IPS-20b (cell line): ENCODE measurements around the gene SENP2.
"Not testable (repeated sequence)": the region's sequence is repeated elsewhere in the genome, so short reads cannot be mapped to it uniquely, and the experiment has no call there.

Experiments
- H3K27ac ChIP-seq: one replicate; pipeline ENCODE4 v1.5.1; 2013; ENCODE audit warnings: low read length
- H3K27me3 ChIP-seq: 2 replicates; pipeline ENCODE4 v1.6.1; 2013; ENCODE audit warnings: mild to moderate bottlenecking, low read length, inconsistent platforms; ENCODE audit not compliant: insufficient read depth
- H3K36me3 ChIP-seq: 2 replicates; pipeline ENCODE4 v1.6.1; 2013; ENCODE audit warnings: low read depth, mild to moderate bottlenecking, inconsistent platforms, low read length, moderate library complexity; ENCODE audit not compliant: insufficient read depth
- H3K4me1 ChIP-seq: 2 replicates; pipeline ENCODE4 v1.6.1; 2013; ENCODE audit warnings: mild to moderate bottlenecking, control low read depth, inconsistent platforms, low read length, moderate library complexity; ENCODE audit not compliant: insufficient read depth
- H3K4me3 ChIP-seq: 2 replicates; pipeline ENCODE4 v1.5.1; 2013; ENCODE audit warnings: mild to moderate bottlenecking, low read length, inconsistent platforms
- H3K9ac ChIP-seq: 2 replicates; pipeline ENCODE4 v1.6.1; 2013; ENCODE audit warnings: low read depth, mild to moderate bottlenecking, inconsistent platforms, low read length, moderate library complexity
- H3K9me3 ChIP-seq: 2 replicates; pipeline ENCODE4 v1.6.1; 2013; ENCODE audit warnings: mild to moderate bottlenecking, low read depth, low read length, inconsistent platforms; ENCODE audit not compliant: insufficient read depth

SENP2 gene

GRCh38 chr3:185661296-185661695, 75.2 kb downstream of the SENP2 start:
- not testable (repeated sequence) for H3K27ac ChIP-seq, H3K9me3 ChIP-seq, H3K27me3 ChIP-seq, H3K4me3 ChIP-seq, H3K9ac ChIP-seq, H3K4me1 ChIP-seq
- peaks cover 46% of the 10 kb centered on the region for H3K36me3 ChIP-seq

GRCh38 chr3:185661772-185662171, 75.7 kb downstream of the SENP2 start:
- H3K36me3 ChIP-seq, result peaks cover 42% of the 10 kb centered on the region
- no peak overlapping the region for H3K9ac ChIP-seq
- H3K4me3 ChIP-seq, result no peak overlapping the region
- H3K9me3 ChIP-seq, result no peaks in the 10 kb centered on the region
- no peaks in the 10 kb centered on the region for H3K4me1 ChIP-seq
- no peak overlapping the region for H3K27ac ChIP-seq
- no peaks in the 10 kb centered on the region for H3K27me3 ChIP-seq

GRCh38 chr3:185663929-185664328, 77.8 kb downstream of the SENP2 start:
- no peak overlapping the region for H3K9ac ChIP-seq
- H3K27ac ChIP-seq, result no peak overlapping the region
- H3K36me3 ChIP-seq, result peaks cover 40% of the 10 kb centered on the region
- H3K27me3 ChIP-seq, result no peaks in the 10 kb centered on the region
- H3K9me3 ChIP-seq, result no peaks in the 10 kb centered on the region
- no peak overlapping the region for H3K4me3 ChIP-seq
- no peaks in the 10 kb centered on the region for H3K4me1 ChIP-seq

- no peak overlapping the region for H3K27ac ChIP-seq
- no peaks in the 10 kb centered on the region for H3K4me1 ChIP-seq
- H3K9ac ChIP-seq, result no peak overlapping the region
- no peaks in the 10 kb centered on the region for H3K27me3 ChIP-seq
- peaks cover 69% of the 10 kb centered on the region for H3K36me3 ChIP-seq
- H3K9me3 ChIP-seq, result no peaks in the 10 kb centered on the region
- H3K4me3 ChIP-seq, result no peak overlapping the region
These were observed 81.5 kb downstream of the SENP2 start for GRCh38 chr3:185667574-185667973.

GRCh38 chr3:185677146-185677829, 91.2 kb downstream of the SENP2 start:
- H3K4me1 ChIP-seq, result 0 out of 2 replicates have a peak, but pooled peaks cover 2% of the 10 kb centered on the region
- no peak overlapping the region for H3K27ac ChIP-seq
- peaks cover 70% of the 10 kb centered on the region for H3K36me3 ChIP-seq
- no peak overlapping the region for H3K9ac ChIP-seq
- no peaks in the 10 kb centered on the region for H3K9me3 ChIP-seq
- no peak overlapping the region for H3K4me3 ChIP-seq
- no peaks in the 10 kb centered on the region for H3K27me3 ChIP-seq

- peaks cover 70% of the 10 kb centered on the region for H3K36me3 ChIP-seq
- no peak overlapping the region for H3K27ac ChIP-seq
- H3K4me3 ChIP-seq, result no peak overlapping the region
- H3K9me3 ChIP-seq, result no peaks in the 10 kb centered on the region
- H3K27me3 ChIP-seq, result no peaks in the 10 kb centered on the region
- H3K4me1 ChIP-seq, result 0 out of 2 replicates have a peak, but pooled peaks cover 2% of the 10 kb centered on the region
- no peak overlapping the region for H3K9ac ChIP-seq
These were observed 91.9 kb downstream of the SENP2 start for GRCh38 chr3:185678027-185678426.

- no peak overlapping the region for H3K27ac ChIP-seq
- H3K4me1 ChIP-seq, result 0 out of 2 replicates have a peak, but pooled peaks cover 2% of the 10 kb centered on the region
- peaks cover 70% of the 10 kb centered on the region for H3K36me3 ChIP-seq
- no peak overlapping the region for H3K9ac ChIP-seq
- no peaks in the 10 kb centered on the region for H3K27me3 ChIP-seq
- H3K4me3 ChIP-seq, result no peak overlapping the region
- H3K9me3 ChIP-seq, result no peaks in the 10 kb centered on the region
These were observed 94.1 kb downstream of the SENP2 start for GRCh38 chr3:185680231-185680630.
